GM19099 (cell line): ENCODE measurements around the gene E4F1.

ENCODE experiments used
- POLR2A ChIP-seq: IDR thresholded peaks from 3 replicates; pipeline ENCODE4 v1.6.1; 2011; ENCODE audit warnings: low read depth; ENCODE audit not compliant: insufficient read length; ENCODE audit errors: extremely low read depth

The E4F1 gene

DNA sequence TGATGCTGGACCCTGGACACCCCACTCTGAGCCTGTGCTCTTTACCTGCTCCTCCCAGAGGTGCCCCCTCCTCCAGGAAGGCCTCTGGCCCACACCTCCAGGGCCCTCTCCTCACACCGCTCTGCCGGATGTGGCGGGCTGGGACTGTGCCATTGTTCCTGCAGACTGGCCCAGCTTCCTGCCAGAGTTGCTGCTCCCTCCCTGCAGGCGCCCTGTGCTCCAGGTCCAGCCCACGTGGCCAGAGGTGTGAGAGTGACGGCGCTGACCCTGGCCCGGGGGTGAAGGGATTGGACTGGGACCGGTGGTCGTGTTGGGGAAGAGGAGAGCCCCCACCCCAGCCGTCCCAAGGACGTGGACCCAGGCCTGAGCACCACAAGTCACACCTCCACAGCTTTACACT, 5.7 kb downstream of the E4F1 start:
- no peak for TF ChIP-seq POLR2A

DNA sequence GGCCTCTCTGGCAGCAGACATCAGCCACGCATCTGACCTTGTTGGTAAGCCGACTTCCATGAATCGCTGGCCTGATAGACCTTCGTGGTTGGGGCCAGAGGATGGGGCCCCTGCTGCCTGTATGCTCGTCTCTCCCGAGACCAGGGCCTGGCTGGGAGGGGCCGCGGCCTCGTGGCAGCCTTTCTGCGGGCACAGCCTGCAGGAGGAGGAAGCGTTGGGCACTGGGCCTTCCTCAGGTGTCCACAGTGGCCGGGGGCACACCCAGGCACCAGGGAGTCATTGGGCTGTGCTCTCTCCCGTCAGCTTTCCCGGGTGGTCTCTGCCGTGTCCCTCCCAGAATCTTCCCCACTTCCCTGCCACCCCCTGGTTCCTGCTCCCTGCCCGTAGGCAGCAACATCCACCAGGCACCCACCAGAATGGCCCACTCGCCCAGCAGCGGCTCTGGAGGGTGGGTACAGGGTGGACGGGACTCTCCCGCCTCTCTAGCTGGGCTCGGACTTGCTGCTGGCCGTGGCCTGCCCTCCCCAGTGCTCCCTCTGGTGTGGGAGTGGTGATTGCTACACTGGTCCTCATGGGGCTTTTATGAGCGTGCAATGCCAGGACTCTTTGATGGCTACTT, 6.3 kb downstream of the E4F1 start:
- no peak for TF ChIP-seq POLR2A

DNA sequence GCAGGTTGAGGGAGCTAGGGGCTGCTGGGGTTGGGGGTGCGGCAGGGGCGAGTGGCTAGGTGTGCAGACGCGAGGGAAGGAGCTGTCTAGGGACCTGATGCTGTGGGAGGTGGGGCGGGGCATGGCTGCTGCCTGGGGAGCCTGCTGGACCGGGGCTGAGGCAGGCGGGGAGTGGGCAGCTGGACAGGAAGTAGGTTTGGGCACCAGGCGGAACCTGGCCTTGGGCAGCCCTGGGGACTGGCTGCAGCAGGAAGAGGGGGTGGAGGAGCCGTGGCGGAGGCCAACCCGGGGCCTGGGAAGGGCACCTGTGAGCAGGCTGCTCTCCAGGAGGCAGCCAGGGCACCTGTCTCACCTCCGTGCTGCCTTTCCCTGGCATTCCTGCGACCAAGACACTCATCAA, 7.0 kb downstream of the E4F1 start:
- TF ChIP-seq POLR2A = no peak

DNA sequence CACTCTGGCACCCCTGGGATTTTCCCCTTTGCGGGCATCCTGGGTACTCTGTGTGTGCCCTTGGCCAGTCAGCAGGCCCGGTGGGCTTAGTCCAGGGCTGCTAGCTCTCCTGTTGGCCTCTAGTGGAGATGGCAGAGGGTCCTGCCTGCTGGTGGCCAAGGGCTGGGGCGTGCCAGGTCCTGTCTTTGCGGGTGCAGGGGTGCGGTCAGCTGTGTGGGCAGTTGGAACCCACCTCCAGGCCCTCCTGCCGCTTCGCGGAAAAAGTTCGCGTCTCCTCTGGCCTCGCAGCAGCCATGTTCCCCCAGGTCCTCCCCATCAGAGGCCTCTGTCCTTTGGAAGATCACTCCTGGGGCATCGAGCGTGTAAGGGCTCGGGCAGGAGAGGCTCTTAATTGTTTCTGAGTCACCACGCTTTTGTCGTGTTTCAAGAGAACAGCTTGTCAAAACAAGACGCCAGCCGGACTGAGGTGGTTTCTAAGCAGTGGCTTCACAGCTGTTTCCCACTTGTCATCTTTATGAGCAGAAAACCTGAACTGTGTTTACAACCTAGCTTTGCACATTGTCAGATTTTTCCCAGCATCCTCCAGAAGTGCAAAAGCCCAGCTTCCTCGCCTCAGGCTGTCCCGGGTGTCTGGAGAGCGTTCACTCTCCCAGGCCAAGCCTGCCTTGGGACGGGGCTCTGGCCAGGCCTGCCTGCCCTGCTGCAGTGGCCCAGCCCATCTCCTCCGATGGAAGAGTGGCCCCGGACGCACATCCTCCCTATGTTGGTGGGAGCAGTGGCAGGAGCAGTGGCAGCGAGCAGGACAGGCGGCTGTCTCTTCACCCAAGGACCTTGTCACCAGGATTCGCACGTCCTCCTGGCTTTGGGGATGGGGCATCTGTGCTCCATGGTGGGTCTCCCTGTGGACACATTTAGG, 7.9 kb downstream of the E4F1 start:
- TF ChIP-seq POLR2A = no peak

DNA sequence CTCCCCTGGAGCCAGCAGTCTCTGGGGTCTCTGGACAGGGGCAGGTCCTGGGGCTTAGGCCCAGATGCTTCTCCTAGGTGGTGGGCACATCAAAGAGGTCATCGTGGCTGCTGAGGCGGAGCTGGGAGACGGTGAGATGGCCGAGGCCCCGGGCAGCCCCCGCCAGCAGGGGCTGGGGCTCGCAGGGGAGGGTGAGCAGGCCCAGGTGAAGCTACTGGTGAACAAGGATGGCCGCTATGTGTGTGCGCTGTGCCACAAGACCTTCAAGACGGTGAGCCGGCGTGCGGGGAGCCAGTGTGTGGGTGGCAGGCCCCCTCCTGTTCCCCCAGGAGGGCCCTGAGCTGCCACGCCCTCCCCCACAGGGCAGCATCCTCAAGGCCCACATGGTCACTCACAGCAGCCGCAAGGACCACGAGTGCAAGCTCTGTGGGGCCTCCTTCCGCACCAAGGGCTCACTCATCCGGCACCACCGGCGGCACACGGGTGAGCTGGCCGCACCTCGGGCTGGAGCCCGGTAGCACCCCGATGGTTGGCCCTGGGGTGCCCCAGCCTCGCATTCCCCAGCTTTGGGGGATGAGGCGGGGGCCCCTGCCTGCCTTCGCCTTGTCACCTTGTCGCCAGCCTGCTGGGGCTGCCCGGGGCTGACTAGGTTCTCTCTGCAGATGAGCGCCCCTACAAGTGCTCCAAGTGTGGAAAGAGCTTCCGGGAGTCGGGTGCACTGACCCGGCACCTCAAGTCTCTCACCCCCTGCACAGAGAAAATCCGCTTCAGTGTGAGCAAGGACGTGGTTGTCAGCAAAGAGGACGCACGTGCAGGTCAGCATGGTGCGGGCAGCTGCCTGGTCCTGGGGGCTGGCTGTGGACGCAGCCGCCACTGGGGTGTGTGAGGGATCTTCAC, 9.0 kb downstream of the E4F1 start:
- TF ChIP-seq POLR2A = no peak

DNA sequence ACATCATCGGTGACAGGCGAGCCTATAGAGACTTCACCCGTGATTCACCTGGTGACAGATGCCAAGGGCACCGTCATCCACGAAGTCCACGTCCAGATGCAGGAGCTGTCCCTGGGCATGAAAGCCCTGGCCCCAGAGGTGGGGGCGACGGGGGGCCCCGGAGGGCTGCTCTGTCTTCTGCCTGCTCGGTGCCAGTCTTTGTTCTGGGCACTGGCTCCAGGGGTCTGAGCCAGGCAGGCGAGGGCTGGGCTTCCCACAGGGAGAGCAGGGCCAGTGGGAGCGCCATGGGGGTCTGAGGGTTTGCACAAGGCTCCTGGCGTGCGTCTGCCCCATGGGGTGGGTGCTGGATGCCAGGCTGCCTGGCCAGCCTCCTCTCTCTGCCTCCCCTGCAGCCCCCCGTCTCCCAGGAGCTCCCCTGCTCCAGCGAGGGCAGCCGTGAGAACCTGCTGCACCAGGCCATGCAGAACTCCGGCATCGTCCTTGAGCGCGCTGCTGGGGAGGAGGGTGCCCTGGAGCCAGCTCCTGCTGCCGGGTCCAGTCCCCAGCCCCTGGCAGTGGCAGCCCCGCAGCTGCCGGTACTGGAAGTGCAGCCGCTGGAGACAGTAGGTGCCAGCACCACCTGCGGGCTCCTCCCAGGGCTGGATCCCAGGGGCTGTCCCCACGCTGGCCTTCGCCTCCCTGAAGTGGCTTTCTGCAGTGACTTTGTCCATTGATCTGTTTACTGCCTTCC, 9.8 kb downstream of the E4F1 start:
- no peak for TF ChIP-seq POLR2A

DNA sequence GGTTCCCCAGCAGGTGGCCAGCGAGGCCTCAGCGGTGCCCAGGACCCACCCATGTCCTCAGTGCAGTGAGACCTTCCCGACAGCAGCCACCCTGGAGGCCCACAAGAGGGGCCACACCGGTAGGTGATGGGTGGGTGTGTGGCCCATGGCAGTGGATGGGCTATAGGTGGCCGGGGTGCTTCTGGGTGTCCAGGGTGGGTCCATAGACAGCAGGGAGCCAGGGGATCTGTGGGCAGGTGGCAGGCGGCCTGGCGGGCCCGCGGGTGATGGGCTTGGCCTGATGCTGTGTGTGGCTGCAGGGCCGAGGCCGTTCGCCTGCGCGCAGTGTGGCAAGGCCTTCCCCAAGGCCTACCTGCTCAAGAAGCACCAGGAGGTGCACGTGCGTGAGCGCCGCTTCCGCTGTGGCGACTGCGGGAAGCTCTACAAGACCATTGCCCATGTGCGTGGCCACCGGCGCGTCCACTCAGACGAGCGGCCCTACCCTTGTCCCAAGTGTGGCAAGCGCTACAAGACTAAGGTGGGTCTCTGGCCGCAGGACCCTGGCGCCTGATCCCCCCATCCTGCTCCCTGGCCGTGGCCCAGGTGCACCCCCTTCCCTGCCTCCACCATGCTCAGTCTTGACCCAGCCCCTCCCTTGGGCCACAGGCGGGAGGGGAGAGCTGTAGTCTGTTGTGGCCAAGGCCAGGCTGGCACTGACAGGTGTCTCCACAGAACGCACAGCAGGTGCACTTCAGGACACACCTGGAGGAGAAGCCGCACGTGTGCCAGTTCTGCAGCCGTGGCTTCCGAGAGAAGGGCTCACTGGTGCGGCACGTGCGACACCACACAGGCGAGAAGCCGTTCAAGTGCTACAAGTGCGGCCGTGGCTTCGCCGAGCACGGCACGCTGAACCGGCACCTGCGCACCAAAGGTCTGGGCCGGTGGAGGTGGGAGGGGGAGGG, 10.8 kb downstream of the E4F1 start:
- no peak for TF ChIP-seq POLR2A

DNA sequence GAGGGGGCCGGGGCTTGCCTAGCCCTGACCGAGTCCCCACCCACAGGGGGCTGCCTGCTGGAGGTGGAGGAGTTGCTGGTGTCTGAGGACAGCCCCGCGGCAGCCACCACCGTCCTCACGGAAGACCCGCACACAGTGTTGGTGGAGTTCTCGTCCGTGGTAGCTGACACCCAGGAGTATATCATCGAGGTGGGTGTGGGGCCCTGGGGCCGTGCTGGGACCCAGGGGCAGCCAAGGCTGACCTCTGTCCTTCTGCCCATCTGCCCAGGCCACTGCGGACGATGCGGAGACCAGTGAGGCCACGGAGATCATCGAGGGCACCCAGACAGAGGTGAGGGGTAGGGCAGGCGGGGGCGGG, 11.4 kb downstream of the E4F1 start:
- no peak for TF ChIP-seq POLR2A

DNA sequence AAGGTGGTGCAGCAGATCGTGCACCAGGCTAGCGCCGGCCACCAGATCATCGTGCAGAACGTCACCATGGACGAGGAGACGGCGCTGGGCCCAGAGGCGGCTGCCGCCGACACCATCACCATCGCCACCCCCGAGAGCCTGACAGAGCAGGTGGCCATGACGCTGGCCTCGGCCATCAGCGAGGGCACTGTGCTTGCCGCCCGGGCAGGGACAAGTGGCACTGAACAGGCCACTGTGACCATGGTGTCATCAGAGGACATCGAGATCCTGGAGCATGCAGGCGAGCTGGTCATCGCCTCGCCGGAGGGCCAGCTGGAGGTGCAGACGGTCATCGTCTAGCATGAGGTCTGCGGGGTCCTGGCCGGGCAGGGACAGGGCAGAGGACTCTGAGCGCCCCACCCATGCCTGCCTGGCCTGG, 11.9 kb downstream of the E4F1 start:
- no peak for TF ChIP-seq POLR2A

DNA sequence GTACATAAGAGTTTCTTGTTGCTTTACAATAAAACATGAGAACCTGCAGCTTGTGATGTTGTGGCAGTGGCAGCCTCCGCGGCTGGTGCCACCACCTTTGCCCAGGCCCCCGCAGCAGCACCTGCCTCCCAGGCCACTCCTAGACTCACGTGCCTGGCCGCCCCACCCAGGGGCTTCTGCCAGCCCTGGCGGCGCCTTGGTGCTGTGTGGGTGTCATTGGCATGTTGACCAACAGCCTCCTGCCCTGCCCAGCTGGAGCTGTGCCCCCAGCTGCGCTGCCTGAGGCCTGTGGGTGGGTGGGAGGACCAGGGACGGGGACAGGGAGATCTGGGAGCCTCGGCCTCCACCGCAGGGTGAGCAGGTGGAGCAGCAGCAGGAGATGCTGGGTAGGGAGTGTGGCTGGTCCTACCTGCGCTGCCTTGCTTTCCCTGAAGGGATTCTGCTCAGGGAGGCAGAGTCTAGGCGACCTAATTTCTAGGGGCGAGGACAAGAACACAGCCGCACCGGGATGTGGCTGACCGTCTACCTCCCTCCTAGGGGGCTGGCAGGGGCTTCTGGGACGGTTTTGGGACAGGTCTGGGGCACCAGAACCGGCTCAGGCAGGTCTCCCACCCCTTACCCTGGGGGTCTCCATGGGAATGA, 12.4 kb downstream of the E4F1 start:
- TF ChIP-seq POLR2A = no peak

DNA sequence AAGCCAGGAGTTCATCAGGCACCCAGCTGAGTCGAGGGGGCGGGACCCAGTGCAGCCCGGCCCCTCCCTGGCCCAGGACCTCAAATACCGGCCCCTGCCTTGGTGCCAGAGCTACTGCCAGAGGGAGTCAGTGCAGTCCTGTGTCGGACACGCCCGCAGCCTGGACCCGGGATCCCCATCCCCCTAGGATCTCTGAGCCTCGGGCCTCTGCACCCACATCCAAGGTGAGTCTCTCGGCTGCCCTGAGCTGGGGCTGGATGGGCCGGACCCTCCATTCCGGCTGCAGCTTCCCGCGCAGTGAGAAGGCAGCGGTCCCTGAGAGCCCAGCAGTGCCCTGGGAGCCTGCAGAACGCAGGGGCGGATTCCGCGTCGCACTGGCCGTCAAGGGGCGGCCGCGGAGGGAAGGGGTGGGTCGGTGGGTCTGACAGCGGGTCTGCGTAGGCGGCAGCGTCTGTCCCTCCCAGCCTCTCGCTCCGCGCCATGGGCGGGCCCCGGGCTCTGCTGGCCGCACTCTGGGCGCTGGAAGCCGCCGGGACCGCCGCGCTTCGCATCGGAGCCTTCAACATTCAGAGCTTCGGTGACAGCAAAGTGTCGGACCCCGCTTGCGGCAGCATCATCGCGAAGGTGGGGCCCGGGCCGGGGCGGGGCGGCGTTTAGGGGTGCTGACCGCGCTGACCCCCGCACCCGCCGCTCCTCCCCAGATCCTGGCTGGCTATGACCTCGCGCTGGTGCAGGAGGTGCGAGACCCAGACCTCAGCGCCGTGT, 13.1 kb downstream of the E4F1 start, which contains the start of gene DNASE1L2:
Gene DNASE1L2 (plus strand): TSS at position 108 of the 765 bp plus-strand sequence. CDS start 373 bp downstream, at position 481.
- TF ChIP-seq POLR2A = no peak

DNA sequence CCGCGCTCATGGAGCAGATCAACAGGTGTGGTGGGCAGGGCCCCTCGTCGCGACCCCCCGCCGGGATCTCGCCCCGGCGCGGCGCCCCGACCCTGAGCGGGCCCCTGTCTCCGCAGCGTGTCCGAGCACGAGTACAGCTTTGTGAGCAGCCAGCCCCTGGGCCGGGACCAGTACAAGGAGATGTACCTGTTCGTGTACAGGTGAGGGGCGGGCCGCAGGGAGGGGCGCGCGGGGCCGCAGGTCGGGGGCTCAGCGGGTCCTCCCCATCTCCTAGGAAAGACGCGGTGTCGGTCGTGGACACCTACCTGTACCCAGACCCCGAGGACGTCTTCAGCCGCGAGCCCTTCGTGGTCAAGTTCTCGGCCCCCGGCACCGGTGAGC, 13.7 kb downstream of the E4F1 start:
- TF ChIP-seq POLR2A = no peak
